IPS-18c (cell line): Measurements from ENCODE around the gene FAM124B.

Source experiments
- H3K4me3 ChIP-seq: 2 replicates; pipeline ENCODE4 v1.7.0; 2013; ENCODE audit warnings: low read depth, mild to moderate bottlenecking, low read length, moderate library complexity; ENCODE audit not compliant: insufficient read depth
- H3K9me3 ChIP-seq: one replicate; pipeline ENCODE4 v1.6.1; 2013; ENCODE audit warnings: mild to moderate bottlenecking, low read length, moderate library complexity; ENCODE audit not compliant: control insufficient read depth, insufficient read depth

FAM124B gene, protein sequence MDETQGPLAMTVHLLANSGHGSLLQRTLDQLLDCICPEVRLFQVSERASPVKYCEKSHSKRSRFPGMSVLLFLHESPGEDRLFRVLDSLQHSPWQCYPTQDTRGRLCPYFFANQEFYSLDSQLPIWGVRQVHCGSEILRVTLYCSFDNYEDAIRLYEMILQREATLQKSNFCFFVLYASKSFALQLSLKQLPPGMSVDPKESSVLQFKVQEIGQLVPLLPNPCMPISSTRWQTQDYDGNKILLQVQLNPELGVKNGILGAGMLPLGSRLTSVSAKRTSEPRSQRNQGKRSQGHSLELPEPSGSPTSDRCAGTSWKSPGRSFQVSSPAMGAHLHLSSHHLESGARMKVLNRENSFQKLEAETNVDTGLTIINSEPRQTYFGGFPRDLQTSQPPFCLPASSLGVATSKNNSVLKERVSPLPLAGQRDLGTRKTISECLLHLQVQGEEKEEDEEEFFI

DNA sequence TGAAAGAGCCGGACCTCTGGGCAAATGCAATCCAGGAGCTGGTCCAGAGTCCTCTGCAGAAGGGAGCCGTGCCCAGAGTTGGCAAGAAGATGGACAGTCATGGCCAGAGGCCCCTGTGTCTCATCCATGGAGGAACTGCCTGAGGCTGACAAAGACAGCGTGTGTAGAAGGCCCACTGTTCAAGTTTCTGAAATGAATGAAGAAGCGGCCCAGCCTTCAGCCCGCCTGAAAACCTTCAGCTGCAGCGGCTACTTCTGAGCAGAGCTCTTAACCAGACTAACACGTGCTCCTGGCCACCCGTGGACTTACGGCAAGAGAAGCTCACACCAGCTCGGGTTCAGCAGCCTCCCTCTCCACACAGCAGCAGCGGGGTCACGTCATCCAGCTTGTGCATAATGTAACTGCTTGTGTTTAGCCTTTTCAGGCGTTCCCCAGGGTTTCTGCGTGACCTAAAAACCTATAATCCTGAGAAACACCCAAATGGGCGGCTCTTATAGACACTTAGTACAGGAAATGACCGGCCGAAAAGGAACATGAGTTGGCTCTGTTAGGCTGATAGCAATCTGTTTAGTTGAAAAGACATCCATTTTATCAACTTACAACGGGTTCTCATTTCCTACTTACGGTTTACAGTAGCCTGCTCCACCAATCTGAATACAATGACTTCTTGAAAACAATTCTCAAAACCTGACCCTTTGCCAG lies at the start of gene FAM124B:
Gene FAM124B (minus strand): TSS at position 467 of the 702 bp plus-strand sequence. CDS start 339 bp downstream, at position 128.
- Histone ChIP-seq H3K9me3 (no peaks in the 10 kb centered on the region), H3K4me3 (no peak within 1 kb of the TSS)

DNA sequence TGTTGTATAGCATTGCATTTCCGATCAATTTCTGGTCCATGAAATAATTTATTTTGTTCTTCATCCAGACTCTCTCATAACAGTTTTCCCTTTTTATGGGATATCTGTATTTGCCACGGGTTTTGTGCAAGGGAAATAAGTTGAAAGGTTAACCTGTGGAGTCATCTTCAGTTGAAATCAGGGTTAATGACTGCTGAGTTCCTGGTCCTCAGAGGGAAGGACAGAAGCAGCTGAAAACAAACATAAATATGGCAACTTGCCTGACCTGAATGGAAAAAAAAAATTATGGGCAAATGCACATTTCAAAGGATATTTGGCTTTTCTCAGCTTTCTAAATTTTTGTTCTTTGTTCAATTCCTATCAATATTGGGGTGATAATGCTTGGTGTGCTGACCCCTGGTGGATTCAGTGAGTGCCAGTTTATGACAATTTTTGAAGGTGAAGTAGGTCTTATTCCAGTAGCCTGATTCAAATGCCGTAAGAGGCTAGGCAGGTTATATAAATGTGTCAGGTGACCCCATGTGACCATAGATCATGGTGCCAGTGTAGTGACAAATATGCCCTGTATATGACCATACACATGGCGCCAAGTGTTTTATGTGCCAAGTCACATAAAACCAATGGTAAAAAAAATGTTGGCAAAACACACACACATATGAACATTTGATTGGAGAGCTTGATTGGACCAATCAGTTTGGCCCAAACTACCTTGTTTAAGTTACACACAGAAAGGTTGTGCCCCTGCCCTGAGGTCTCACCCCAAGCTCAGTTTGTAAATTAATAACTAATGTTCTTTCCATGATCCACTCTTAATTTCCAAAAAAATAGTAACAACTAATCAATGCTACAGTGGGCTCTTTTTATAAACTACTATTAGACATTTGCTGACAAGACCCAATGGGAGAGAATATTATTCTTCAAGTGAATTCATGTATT lies 47.6 kb upstream of the FAM124B start:
- Histone ChIP-seq H3K4me3 (no peak overlapping the region), H3K9me3 (no peaks in the 10 kb centered on the region)

DNA sequence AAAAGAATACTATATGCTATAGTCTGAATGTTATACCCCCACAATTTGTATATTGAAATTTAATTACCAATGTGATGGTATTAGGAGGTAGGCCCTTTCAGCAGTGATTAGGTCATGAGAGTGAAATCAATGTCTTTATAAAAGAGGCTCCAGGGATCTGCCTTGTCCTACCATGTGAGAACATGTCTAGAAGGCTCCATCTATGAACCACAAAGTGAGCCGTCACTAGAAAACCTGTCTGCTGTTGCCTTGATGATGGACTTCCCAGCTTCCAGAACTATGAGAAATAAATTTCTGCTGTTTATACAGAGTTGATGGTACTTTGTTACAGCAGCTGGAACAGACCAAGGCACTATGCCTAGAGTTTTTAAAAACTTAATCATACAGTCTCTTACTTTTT lies 46.3 kb upstream of the FAM124B start:
- no peak overlapping the region for H3K4me3 ChIP-seq
- no peaks in the 10 kb centered on the region for H3K9me3 ChIP-seq

DNA sequence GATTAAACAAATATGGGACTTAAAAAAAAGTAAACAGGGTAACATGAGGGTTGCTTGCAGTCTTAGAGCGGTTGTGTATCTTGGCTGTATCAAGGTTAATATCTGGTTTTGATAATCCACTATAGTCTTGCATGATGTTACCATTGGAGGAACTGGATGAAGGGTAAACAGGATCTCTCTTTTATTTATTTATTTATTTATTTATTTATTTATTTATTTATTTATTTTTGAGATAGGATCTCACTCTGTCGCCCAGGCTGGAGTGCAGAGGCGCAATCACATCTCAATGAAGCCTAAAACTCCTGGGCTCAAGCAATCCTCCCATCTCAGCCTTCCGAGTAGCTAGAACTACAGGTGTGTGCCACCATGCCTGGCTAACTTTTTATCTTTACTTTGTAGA lies 42.9 kb upstream of the FAM124B start:
- no peak overlapping the region for H3K4me3 ChIP-seq
- no peaks in the 10 kb centered on the region for H3K9me3 ChIP-seq

DNA sequence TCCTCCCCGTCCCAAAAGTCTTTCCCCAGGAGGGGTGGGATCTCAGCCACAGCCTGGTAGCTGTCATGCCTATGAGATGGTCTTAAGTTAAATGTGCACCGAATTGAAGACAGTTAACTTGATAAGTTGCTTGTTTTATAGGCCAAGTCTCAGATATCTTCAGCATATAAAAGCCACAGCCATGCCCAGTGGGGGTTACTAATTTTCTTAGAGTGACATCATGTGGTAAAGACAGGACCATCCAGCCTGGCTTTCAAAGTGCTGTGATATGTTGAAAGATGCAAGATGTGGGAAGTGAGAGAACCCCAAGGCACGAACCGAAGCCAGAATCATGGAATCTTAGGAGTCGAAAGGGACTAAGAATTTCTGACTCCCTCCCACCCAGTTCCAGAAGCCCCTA lies 42.1 kb upstream of the FAM124B start:
- H3K9me3 ChIP-seq = no peaks in the 10 kb centered on the region

DNA sequence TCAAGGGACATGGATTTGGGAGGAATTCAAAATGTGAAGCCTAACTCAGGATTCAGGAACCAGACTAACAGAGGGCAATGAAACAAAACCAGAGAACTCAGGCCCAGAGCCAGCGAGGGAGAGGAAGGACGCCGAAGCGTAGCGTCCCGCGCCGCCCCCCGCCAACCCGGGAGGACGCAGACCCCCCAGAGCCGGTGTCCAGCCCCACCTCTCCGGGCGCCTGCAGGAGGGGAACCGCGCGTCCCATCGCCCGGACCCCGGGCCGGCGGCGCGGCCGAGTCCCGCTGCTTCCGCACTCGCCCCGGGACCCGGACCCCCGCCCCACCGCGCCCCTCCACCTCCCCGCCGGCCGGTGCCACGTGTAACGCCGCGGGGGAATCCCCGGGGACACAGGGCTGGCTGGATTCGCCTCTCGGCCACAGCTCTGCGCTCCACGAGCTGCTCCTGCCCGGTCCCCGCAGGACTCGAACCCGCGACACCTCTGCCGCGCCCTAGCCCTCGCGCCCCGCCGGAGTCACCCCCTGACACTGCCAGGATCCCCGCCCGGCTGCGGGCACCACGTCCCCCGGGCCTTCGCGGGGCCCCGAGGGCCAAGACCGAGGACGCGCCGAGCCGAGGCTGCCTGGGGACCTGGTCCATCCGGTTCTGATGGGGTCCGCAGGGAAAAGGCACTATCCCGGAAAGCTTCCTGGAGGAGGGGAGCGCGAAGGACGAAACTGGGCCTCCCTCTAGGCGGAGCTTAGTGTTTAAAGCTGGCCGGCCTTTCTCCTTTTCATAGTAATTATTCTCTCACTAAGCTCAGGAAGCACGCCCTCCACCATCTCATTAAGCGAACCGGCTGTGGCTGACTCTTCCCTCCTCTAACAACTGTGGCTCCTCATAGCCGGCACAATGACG lies 40.4 kb upstream of the FAM124B start:
- Histone ChIP-seq H3K9me3 (no peaks in the 10 kb centered on the region), H3K4me3 (no peak overlapping the region)

More for the DNA sequence above, 42.1 kb upstream of the FAM124B start:
- H3K4me3 ChIP-seq = no peak overlapping the region

DNA sequence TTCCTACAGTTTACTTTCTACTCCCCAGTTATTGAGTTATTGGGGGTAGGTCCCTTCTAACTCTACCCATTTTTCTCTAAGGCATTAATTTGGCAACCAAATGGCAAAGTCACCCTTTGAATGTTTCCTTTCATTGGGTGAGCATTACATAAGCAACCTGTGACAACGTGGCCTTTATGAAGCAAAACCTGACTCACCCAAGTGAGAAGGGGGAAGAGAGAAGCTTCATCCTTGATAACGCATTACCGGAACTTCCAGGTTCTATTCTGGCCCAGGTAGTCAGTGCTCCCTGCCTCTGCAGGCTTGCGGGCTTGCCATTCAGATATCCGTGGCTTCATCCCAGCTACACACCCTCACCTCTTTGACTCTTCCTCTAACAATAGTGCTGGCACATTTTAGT lies 39.1 kb upstream of the FAM124B start:
- H3K4me3 ChIP-seq = no peak overlapping the region
- H3K9me3 ChIP-seq = no peaks in the 10 kb centered on the region

DNA sequence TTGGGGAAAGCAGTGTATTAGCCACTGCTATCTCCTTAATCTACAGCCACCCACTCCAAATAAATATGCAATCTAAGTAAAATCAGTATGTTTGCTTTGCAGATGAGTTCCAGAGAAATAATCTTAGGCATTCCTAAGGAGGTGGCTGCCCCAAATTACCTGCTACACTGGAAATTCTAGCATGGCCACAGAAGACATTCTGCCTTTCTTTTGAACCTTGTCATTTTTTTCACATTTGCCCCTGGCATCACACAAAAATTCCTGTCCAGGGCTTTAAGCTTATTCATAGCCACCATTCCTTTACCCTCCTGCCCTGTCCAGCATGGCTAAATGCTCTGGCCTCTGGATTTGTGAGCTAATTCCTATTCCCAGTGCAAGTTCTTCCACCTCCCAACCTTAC lies 36.8 kb upstream of the FAM124B start:
- no peaks in the 10 kb centered on the region for H3K9me3 ChIP-seq
- no peak overlapping the region for H3K4me3 ChIP-seq

DNA sequence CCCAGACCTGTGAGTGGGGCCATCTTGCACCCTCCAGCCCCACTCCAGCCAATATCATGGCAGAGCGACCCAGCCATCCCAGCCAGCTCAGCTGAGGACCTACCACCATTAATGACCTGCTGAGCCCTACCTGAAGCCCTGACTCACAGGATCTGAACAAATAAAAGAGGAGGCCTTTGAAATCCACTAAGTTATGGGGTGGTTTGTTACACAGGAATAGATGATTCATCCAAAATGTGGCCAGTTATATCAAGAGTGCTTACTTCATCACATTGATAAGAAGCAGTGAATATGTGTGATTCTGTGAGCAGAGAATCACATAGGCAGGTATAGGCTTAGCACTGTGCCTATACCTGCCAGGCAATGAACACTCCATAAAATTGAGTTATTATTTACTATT lies 34.7 kb upstream of the FAM124B start:
- H3K9me3 ChIP-seq = no peaks in the 10 kb centered on the region
- H3K4me3 ChIP-seq = no peak overlapping the region

DNA sequence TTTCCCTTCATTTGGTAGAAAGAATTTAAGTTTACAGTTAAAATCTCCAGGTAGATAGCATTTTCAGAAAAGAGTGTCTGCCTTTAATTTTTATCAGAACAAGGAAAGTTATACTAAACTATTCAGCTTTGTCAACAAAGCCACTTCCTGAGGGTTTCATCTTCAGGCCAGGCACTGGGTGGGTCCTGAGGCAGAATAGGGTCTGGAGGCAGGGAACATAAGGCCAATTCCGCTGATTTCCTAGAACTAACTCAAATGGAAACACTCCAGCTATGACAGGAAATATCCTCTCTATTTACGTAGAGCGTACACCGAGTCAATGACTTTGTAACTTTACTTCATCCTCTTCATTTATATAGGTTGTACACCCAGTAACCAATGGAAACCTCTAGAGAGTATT lies 32.7 kb upstream of the FAM124B start:
- H3K4me3 ChIP-seq = no peak overlapping the region
- peaks cover 2% of the 10 kb centered on the region for H3K9me3 ChIP-seq

DNA sequence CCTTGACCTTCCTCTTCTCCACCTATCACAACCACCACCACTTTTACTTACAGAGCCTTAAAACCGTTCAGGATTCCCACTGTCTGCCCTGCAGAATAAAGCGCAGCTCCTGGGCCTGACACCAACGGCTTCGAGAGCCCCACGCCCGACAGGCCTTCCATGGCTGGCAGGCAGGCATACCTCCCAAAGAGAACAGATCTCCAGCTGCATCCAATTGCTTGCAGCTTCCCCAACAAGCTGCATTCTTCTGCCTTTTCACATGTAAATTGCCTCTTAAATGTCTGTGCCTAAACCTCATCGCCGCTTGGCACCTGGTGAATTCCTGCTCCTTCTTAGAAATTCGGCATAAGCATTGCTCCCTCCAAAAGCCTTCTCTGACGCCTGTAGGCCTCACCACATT lies 31.5 kb upstream of the FAM124B start:
- H3K4me3 ChIP-seq = no peak overlapping the region

DNA sequence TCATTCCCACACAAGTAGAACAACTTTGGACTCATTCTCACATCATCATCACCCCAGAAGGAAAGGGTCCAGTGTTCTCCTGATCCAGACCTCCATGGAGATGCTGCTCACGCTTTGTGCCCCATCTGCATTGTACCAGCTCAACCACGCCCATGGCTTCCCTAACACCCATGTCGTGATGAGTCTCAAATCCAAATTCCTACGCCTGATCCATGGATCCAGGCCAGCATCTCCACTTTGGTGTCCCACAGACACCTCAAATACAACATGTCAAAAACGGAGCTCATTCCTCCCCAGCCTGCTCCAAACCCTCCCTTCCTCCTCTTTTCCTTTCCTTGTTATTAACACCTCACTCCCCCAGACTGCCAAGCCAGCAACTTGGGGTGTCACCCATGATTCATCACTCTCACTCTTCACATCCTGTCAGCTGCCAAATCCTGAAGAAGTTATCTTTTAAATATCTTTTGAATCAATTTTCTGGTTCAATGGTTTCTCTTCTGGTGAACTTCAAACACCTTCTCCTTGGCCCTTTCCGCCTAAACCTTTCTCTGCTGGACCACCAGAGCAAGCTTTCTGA lies 30.2 kb upstream of the FAM124B start:
- H3K4me3 ChIP-seq = no peak overlapping the region
- H3K9me3 ChIP-seq = peaks cover 6% of the 10 kb centered on the region

More for the DNA sequence above, 31.5 kb upstream of the FAM124B start:
- peaks cover 6% of the 10 kb centered on the region for H3K9me3 ChIP-seq

DNA sequence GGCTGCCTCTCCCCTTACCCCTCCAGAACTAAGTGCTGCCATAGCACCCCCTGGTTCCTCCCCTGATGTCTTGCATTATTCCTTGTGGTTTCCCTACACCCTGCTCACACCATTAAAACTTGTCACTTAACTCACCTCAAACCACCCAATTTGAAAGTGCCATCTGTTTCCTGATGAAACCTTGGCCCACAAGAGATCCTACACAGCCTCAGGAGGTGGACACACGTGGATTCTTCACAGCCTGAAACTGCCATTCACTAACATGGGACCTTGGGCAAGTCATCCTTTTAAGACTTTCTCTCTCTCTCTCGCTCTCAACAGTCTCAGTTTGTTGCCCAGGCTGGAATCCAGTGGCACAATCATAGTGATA lies 27.5 kb upstream of the FAM124B start:
- Histone ChIP-seq H3K9me3 (peaks cover 6% of the 10 kb centered on the region), H3K4me3 (no peak overlapping the region)

DNA sequence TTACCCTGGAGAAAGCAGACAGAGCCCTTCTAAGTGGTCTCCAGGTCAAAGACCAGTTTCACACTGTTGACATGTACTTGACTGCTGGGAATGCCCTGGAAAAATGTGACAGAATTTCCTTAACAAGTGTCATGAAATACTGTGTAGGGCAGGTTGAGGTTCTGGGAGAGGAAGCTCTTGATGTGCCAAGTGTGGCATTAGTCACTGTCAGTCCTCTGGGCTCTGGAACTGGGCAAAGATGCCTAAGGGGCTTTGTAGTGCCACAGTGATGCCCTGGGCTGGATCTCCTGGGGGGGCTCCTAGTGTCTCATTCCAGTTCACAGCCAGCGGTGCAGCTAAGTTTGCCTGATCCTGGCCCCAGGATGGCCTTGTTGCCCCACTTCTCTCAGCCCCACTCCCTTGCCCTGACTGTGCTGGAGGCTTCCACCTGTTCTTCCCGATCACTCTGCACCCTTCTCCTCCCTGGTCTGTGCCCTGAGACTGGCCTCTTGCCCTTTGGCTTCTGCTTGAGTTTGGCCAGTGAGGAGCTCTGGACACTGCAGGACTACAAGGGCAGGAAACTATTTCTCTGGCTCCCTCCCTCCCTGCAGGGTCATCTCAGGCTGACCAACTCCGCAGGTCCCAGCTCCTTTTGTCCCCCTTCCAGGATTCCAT lies 27.0 kb upstream of the FAM124B start:
- peaks cover 6% of the 10 kb centered on the region for H3K9me3 ChIP-seq
- no peak overlapping the region for H3K4me3 ChIP-seq

DNA sequence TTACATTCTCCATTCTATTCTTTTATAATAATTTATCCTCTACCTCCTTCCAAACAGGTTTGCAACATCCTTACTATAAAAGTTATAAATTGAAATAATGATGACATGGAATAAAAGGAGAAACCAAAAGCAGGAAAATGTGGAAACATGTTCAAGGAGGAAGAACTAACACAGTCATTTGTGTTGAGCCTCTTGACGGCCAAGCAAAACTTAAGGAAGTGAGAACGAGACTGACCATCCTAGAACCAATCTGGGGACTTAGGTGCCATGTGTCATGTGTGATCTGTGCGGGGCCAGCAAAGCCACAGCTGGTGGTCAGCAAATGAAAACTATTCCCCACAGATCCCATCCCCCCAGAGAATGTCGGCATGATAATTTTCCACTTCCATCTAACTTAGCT lies 25.6 kb upstream of the FAM124B start:
- Histone ChIP-seq H3K4me3 (no peak overlapping the region), H3K9me3 (peaks cover 6% of the 10 kb centered on the region)

DNA sequence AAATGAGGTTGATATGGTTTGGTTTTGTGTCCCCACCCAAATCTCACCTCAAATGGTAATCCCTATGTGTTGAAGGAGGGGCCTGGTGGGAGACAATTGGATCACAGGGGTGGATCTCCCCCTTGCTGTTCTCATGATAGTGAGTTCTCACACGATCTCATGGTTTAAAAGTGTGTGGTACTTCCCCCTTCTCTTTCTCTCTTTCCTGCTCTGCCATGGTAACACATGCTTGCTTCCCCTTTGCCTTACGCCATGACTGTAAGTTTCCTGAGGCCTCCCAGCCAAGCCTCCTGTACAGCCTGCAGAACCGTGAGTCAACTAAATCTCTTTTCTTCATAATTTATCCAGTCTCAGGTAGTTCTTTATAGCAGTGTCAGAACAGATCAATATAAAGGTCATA lies 24.7 kb upstream of the FAM124B start:
- Histone ChIP-seq H3K4me3 (no peak overlapping the region), H3K9me3 (peaks cover 6% of the 10 kb centered on the region)
